GM12801 (cell line): Measurements from ENCODE around the gene ST6GALNAC5.

ENCODE experiments used
- TF ChIP-seq, protein P1 (sequence below): IDR thresholded peaks from one replicate; pipeline ENCODE4 v1.5.1; 2011; ENCODE audit warnings: control low read depth; ENCODE audit not compliant: insufficient read length; ENCODE audit errors: extremely low read depth

ST6GALNAC5 gene

DNA sequence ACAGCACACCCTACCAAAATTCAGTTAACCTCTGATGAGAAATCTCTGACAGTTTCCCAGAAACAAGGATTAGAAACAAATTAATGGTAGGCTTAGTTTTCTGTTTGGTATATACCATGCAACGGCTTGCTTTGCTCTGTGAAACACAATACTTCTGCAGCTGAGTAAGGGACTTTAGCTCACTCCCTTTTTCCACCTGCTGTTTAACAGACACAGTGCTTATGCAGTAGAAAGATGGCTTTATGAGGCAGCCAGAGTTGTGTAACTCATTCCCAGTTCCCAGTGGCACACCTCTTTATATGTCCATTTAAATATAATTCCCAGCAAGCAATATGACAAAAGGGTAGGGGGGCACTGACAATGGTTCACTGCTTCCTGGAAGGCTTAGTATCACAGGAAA lies 228.0 kb downstream of the ST6GALNAC5 start:
- TF ChIP-seq, protein P1, sequence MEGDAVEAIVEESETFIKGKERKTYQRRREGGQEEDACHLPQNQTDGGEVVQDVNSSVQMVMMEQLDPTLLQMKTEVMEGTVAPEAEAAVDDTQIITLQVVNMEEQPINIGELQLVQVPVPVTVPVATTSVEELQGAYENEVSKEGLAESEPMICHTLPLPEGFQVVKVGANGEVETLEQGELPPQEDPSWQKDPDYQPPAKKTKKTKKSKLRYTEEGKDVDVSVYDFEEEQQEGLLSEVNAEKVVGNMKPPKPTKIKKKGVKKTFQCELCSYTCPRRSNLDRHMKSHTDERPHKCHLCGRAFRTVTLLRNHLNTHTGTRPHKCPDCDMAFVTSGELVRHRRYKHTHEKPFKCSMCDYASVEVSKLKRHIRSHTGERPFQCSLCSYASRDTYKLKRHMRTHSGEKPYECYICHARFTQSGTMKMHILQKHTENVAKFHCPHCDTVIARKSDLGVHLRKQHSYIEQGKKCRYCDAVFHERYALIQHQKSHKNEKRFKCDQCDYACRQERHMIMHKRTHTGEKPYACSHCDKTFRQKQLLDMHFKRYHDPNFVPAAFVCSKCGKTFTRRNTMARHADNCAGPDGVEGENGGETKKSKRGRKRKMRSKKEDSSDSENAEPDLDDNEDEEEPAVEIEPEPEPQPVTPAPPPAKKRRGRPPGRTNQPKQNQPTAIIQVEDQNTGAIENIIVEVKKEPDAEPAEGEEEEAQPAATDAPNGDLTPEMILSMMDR: no peak

DNA sequence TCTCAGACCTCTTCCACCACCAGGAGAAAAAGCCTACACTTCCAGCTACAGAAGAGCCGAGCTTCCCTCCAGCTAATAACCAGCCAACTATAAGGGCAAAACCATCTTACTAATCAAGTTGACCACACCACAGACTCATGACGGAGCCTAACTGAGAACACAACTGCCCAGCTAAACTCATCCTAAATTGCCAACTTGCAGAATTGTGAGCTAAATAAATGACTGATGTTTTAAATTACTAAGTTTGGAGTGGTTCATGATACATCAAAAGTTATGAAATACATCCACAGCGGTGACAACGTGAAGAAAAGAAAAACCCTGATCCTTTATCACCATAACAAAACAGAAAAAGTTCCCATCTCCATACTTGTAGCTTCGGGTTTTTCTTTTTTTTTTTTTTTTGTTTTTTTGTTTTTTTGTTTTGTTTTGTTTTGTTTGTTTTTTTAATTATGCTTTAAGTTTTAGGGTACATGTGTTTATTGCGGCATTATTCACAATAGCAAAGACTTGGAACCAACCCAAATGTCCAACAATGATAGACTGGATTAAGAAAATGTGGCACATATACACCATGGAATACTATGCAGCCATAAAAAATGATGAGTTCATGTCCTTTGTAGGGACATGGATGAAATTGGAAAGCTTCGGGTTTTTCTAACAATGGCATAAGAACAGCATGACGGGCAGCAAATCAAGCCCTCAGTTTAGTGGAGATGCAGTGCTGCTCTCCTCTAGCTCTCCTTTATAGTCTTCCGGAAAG lies 229.4 kb downstream of the ST6GALNAC5 start:
- TF ChIP-seq, protein P1: no peak

DNA sequence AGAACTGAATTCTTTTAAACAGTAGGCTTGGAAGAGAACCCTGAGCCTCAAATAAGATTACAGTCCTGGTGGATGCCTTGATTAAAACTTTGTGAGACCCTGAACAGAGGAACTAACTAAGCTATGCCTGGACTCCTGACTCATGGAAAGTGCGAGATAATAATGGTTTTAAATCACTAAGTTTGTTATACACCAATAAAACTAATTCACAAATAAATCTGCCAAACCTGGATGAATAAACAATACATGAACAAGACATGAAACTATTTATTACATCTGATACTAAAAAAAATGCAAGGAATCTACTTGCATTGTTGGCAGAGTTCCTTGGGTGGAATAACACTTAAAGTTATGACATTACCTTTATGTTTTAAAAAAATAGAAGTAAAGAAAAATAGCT lies 233.6 kb downstream of the ST6GALNAC5 start:
- TF ChIP-seq, protein P1: no peak

DNA sequence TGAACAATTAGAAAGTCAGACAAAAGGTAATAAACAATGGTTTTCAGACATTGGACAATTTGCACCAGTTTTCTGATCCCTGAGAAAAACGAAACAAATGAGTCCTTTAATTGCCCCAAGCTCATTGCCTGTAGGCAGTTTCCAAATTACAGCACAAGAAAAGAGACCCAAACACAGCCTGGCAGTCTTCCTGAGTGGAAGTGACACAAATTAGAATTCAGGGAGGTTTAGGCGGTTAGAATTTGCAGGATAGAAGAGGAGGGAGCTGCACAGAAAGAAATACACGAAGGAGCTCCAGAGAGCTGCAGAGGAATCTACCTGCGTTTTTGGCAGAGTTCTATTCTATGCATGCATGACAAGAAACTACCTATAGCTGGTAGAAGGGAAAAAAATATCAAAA lies 236.2 kb downstream of the ST6GALNAC5 start:
- TF ChIP-seq, protein P1: no peak

DNA sequence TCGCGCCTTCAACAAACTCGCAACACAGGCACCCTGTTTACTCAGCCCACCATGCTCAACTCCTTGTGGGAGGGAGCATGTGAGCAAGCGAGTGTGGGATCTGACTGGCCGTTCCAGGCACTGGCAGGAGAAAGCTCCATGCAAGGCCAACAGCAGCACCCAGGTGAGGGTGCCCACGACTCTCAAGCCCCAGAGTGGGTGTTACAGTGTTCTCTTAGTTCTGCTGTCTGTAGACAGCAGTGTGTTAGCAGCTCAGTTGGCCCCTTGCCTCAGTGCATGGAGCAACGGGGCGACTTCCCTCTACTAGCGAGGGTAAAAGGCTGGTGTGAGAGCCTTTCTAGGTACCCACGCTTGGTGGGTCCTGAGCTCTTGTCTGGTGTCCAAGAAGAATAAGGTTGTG lies 237.4 kb downstream of the ST6GALNAC5 start:
- TF ChIP-seq, protein P1: no peak
